GM12878 (cell line): ENCODE results near the gene TMEM259. TPM values are rescaled to one million over a fixed set of nuclear protein-coding genes. Genes with fewer than 3 reads are reported as not detected.

ENCODE experiments used
- ATAC-seq: fragments of 200-7000 bp; cut with Tn5 transposase; 3 replicates; pipeline ENCODE4 v1.9.1; 2020; ENCODE audit warnings: mild to moderate bottlenecking, moderate library complexity
- BruUV-seq: library from RNA; stranded (reverse); fragments of 400-500 nt; replicated peaks from 2 replicates; lab custom pipeline; 2021; lab: Mats Ljungman, UMichigan
- CTCF ChIA-PET: fragments of 300-600 bp; sonication (Branson Sonifier 250); formaldehyde crosslinking; extraction: SDS; loops from one replicate; lab custom pipeline; 2021; ENCODE audit warnings: inconsistent platforms; lab: Yijun Ruan, JAX
- POLR2A ChIA-PET: fragments of 350-600 bp; formaldehyde crosslinking; extraction: SDS; loops from one replicate; lab custom pipeline; 2021; ENCODE audit warnings: inconsistent platforms; lab: Charles Lee
- RAD21 ChIA-PET: fragments of 300-600 bp; sonication (Branson Sonifier 250); formaldehyde crosslinking; loops from one replicate; lab custom pipeline; 2023; ENCODE audit warnings: antibody characterized with exemption; ENCODE audit not compliant: unreplicated experiment; lab: Charles Lee
- SMC1A ChIA-PET: fragments of 300-600 bp; sonication (Branson Sonifier 250); formaldehyde crosslinking; loops from one replicate; lab custom pipeline; 2023; ENCODE audit not compliant: unreplicated experiment, uncharacterized antibody; lab: Charles Lee
- DNase-seq: peaks from one replicate; pipeline ENCODE4 v3.0.0-alpha.2; 2011; ENCODE audit warnings: low read depth, low spot score
- FAIRE-seq: peaks from 3 replicates; lab custom pipeline; 2011; peaks lifted over from hg19 to GRCh38; lab: Jason Lieb, UNC
- H2AFZ ChIP-seq: 2 replicates; pipeline ENCODE4 v1.6.0; 2011; ENCODE audit warnings: low read depth, low read length, control low read depth; ENCODE audit not compliant: control insufficient read depth
- H3K27ac ChIP-seq: 2 replicates; pipeline ENCODE4 v1.5.1; 2011; ENCODE audit warnings: control low read depth; ENCODE audit not compliant: control insufficient read depth, insufficient read depth
- H3K27me3 ChIP-seq, 2 experiments: replicated peaks in 1 of 2; 2 replicates each; pipeline versions ENCODE4 v1.6.0 to v1.6.1; 2011; ENCODE audit warnings: low read length in 1 of 2; ENCODE audit not compliant: control insufficient read depth in 2 of 2, insufficient read depth in 2 of 2
- H3K36me3 ChIP-seq, 2 experiments: 2 replicates each; pipeline ENCODE4 v1.5.1; 2011; ENCODE audit warnings: low read length in 1 of 2; ENCODE audit not compliant: control insufficient read depth in 2 of 2, insufficient read depth in 2 of 2
- H3K4me1 ChIP-seq: 2 replicates; pipeline ENCODE4 v1.6.1; 2011; ENCODE audit warnings: mild to moderate bottlenecking, low read length, moderate library complexity, mixed read lengths; ENCODE audit not compliant: control insufficient read depth, insufficient read depth
- H3K4me2 ChIP-seq: 2 replicates; pipeline ENCODE4 v1.6.0; 2011; ENCODE audit warnings: control low read depth; ENCODE audit not compliant: control insufficient read depth, insufficient read depth
- H3K4me3 ChIP-seq: fragments of 200-600 bp; sonication (generic); 2 replicates; pipeline ENCODE4 v1.5.1; 2016
- H3K79me2 ChIP-seq: 2 replicates; pipeline ENCODE4 v1.6.0; 2011; ENCODE audit warnings: low read length; ENCODE audit not compliant: control insufficient read depth, insufficient read depth
- H3K9ac ChIP-seq: 2 replicates; pipeline ENCODE4 v1.8.0; 2011; ENCODE audit warnings: low read length, control low read depth, mixed read lengths; ENCODE audit not compliant: control insufficient read depth, insufficient read depth
- H3K9me3 ChIP-seq: replicated peaks from 3 replicates; pipeline ENCODE4 v1.5.1; 2011; ENCODE audit warnings: mild to moderate bottlenecking, low read length; ENCODE audit not compliant: control insufficient read depth, insufficient read depth
- H4K20me1 ChIP-seq: 2 replicates; pipeline ENCODE4 v1.6.0; 2011; ENCODE audit not compliant: control insufficient read depth, insufficient read depth
- CBX5 ChIP-seq: sonication (generic); IDR thresholded peaks from 2 replicates; pipeline ENCODE4 v1.6.1; 2016; ENCODE audit warnings: low read depth, moderate library complexity, mild to moderate bottlenecking, inconsistent platforms
- HCFC1 ChIP-seq: fragments of 150-350 bp; IDR thresholded peaks from 2 replicates; pipeline ENCODE4 v1.6.1; 2014; ENCODE audit warnings: low read length
- IRF3 ChIP-seq: fragments of 450-650 bp; IDR thresholded peaks from 2 replicates; pipeline ENCODE4 v1.6.1; 2014; ENCODE audit warnings: mild to moderate bottlenecking
- JUNB ChIP-seq: IDR thresholded peaks from 2 replicates; pipeline ENCODE4 v1.6.1; 2016; ENCODE audit warnings: antibody characterized with exemption, mild to moderate bottlenecking
- JUND ChIP-seq: IDR thresholded peaks from 2 replicates; pipeline ENCODE4 v1.6.1; 2012; ENCODE audit warnings: low read depth, mild to moderate bottlenecking, low read length, improper control_type of control experiment, moderate library complexity
- KAT2A ChIP-seq: conservative IDR thresholded peaks from 2 replicates; pipeline ENCODE4 v1.6.1; 2011; ENCODE audit warnings: low read depth, low read length; ENCODE audit not compliant: control insufficient read depth
- NR2F1 ChIP-seq: fragments of 450-650 bp; conservative IDR thresholded peaks from 2 replicates; pipeline ENCODE4 v1.6.1; 2017; ENCODE audit warnings: mild to moderate bottlenecking
- SPI1 ChIP-seq: IDR thresholded peaks from 2 replicates; pipeline ENCODE4 v1.6.1; 2011; ENCODE audit warnings: low read depth, mild to moderate bottlenecking, low read length, moderate library complexity, borderline replicate concordance; ENCODE audit not compliant: insufficient read depth
- STAT1 ChIP-seq: fragments of 450-650 bp; conservative IDR thresholded peaks from 2 replicates; pipeline ENCODE4 v1.6.1; 2014; ENCODE audit warnings: antibody characterized with exemption, mild to moderate bottlenecking
- TBL1XR1 ChIP-seq: IDR thresholded peaks from 2 replicates; pipeline ENCODE4 v1.6.1; 2012; ENCODE audit warnings: low read depth, low read length, improper control_type of control experiment
- WGBS: methylation state at CpG from one replicate; pipeline ENCODE4 v1.1.6; 2016; ENCODE audit warnings: low lambda C conversion rate; ENCODE audit not compliant: insufficient replicate concordance, insufficient coverage; ENCODE audit errors: missing lambda C conversion rate; 5-methylcytosine and 5-hydroxymethylcytosine counted together
- in situ Hi-C: fragments of 300-500 bp; cut with MboI; formaldehyde crosslinking; loops from 9 replicates; pipeline ENCODE4 v1.14.3; 2018; ENCODE audit warnings: mixed read lengths
- intact Hi-C: fragments of 100-400 bp; cut with micrococcal nuclease; formaldehyde crosslinking; loops from one replicate; pipeline ENCODE4 v1.14.2; 2022; ENCODE audit not compliant: unreplicated experiment
- polyA plus RNA-seq, 11 experiments: library from polyadenylated mRNA; depleted of rRNA in 4 of 11; unstranded in 6 of 11; stranded (reverse) in 5 of 11; fragments of >200 nt; fragmentation: Nextera tagmentation in 4 of 11; fragmentation: Illumina TruSeq in 1 of 11; extraction: Ambion mirVana in 4 of 11; extraction: Trizol in 1 of 11; gene quantifications; 1 replicate in 1 of 11; 2 replicates in 10 of 11; pipeline versions ENCODE4 v1.2.1 to v1.2.3, GENCODE V29; 2011 to 2016; ENCODE audit warnings: inconsistent platforms in 2 of 11, missing spikeins in 2 of 11, low read depth in 1 of 11
- total RNA-seq, 4 experiments: library from RNA; depleted of rRNA in 3 of 4; stranded (reverse); fragments of >200 nt in 3 of 4; fragmentation: Illumina TruSeq in 1 of 4; extraction: Trizol in 1 of 4; gene quantifications; 2 replicates each; pipeline versions ENCODE4 v1.2.1 to v1.2.3, GENCODE V29; 2013 to 2021

Gene TMEM259
- total and polyA plus RNA-seq, 10 of the 15 experiments (the other 5 are each of a cell fraction or from before 2014, with no cell fraction given): 0.43 to 184 (median 62.0) TPM

DNA sequence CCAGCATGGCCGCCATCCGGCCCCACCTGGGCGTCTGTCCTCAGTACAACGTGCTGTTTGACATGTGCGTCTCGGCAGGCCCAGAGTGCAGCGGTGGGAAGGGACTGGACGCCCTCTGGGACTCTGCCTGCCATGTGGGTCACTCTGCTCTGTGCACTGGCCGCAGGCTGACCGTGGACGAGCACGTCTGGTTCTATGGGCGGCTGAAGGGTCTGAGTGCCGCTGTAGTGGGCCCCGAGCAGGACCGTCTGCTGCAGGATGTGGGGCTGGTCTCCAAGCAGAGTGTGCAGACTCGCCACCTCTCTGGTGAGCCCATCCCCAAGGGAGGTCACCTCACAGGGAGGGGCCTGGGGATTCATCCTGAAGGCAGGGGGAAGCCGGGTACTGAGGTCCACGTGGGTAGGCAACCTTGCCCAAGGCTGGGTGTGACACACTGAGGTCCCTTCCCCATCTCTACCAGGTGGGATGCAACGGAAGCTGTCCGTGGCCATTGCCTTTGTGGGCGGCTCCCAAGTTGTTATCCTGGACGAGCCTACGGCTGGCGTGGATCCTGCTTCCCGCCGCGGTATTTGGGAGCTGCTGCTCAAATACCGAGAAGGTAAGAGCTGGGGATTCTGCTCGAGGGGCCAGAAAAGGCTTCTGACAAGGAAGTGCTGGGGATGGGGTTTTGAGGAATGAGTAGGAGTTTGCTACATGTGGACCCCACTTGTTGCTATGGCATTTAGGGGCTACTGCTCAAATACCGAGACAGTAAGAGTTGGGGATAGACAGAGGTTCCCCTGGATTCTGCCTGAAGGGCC, 30.3 kb upstream of the TMEM259 start:
- TF ChIP-seq NR2F1 (no peak), STAT1 (no peak), CBX5 (no peak), JUND (no peak), HCFC1 (no peak), SPI1 (no peak), JUNB (no peak), KAT2A (no peak), TBL1XR1 (no peak), IRF3 (no peak)
- ChIA-PET SMC1A (no interaction called here), CTCF (no interaction called here), POLR2A (no interaction called here), RAD21 (no interaction called here)
- Histone ChIP-seq H3K36me3 (peaks cover 0 to 1% of the 10 kb centered on the region in 2 experiments; a peak in 1 of 4 replicates), H3K4me1 (no peaks in the 10 kb centered on the region), H3K9ac (no peak overlapping the region), H2AFZ (no peak overlapping the region), H3K27me3 (no peaks in the 10 kb centered on the region), H3K4me2 (no peak overlapping the region), H3K4me3 (no peak overlapping the region), H3K9me3 (no peaks in the 10 kb centered on the region), H3K27ac (no peak overlapping the region), H3K79me2 (no peaks in the 10 kb centered on the region), H4K20me1 (no peaks in the 10 kb centered on the region)
- BruUV-seq: no TSS peak
- DNase-seq: no peak
- ATAC-seq: no peak
- 92% methylated on average over 29 of the region's 31 CpGs for WGBS
- in situ Hi-C loops: no loop called here
- intact Hi-C loops: no loop called here
- no peak for FAIRE-seq
